SH-SY5Y (cell line): ENCODE results near the gene SDK1.
A peak's percentile ranks its signal among the peaks of the same experiment; 100 is the strongest.

Source experiments
- GATA2 ChIP-seq: IDR thresholded peaks from 2 replicates; pipeline ENCODE4 v1.6.1; 2011; ENCODE audit warnings: mild to moderate bottlenecking, low read depth, low read length
- GATA3 ChIP-seq: IDR thresholded peaks from 2 replicates; pipeline ENCODE4 v1.6.1; 2011; ENCODE audit warnings: low read depth, mild to moderate bottlenecking, low read length, moderate library complexity

The SDK1 gene

GRCh38 chr7:3568516-3568915 lies 267.5 kb downstream of the SDK1 start:
- TF ChIP-seq GATA3, result no peak
- TF ChIP-seq GATA2, result no peak

GRCh38 chr7:3569643-3570042 lies 268.6 kb downstream of the SDK1 start:
- TF ChIP-seq GATA2, result no peak
- no peak for TF ChIP-seq GATA3

DNA sequence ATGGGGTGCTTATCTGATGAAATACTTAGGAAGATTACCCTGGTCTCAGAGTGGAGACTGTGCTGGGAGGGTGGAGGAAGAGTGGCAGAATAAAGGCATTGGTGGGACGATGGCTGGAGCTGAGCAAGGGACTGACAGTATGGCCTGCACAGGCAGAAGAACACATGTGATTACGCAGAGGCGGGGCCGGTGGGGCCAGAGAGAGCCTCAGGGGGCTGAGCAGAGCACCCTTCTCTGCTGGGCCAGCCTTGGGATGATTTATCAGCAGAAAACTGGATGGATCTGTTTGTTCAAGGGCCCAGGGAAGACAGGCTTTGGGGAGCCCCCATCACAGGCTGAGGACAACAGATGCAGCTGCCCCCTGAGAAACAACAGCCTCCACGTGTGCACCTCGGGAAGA lies 272.1 kb downstream of the SDK1 start:
- TF ChIP-seq GATA3 (no peak), GATA2 (no peak)

GRCh38 chr7:3574386-3574785 lies 273.3 kb downstream of the SDK1 start:
- TF ChIP-seq GATA3 (no peak), GATA2 (no peak)

GRCh38 chr7:3575753-3576531 lies 274.9 kb downstream of the SDK1 start:
- TF ChIP-seq GATA3, result no peak
- TF ChIP-seq GATA2, result no peak

DNA sequence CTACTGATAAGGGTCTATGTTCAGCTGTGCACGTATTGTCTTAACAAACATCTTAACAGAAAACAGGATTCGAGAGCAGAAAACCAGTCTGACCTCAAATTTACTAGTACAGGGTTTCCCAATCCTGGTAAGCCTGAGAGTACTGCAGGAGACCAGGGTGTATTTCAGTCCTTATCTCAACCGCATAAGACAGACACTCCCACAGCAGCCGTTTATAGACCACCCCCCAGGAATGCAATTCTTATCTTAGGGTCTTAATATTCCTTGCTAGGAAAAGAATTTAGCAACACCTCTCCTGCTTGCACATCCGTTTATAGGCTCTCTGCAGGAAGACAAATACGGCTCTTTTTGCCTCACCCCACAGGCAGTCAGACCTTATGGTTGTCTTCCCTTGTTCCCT lies 277.3 kb downstream of the SDK1 start:
- TF ChIP-seq GATA3 (no peak), GATA2 (no peak)

- TF ChIP-seq GATA2 (no peak), GATA3 (no peak)
Observed at GRCh38 chr7:3579638-3580219, 278.7 kb downstream of the SDK1 start.

DNA sequence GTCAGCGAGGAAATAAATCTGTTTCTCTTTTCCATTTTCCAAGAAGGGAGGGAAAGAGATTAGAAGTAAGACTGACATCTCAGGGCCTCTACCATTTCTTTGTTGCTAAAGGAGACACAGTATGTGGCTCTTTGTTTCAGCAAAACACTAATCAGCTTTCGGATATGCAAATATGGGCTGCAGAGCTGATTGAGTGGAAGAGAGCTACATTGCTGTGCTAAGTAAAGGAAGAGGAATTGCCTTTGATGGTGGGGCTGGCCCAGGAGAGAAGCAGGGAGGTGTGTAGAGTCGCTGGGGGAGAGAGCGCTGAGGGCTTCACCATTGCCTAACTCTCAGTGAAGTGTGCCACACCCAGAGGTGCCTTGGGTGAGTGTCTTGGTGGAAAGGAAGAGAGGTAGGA lies 284.8 kb downstream of the SDK1 start:
- TF ChIP-seq GATA2, result no peak
- no peak for TF ChIP-seq GATA3

DNA sequence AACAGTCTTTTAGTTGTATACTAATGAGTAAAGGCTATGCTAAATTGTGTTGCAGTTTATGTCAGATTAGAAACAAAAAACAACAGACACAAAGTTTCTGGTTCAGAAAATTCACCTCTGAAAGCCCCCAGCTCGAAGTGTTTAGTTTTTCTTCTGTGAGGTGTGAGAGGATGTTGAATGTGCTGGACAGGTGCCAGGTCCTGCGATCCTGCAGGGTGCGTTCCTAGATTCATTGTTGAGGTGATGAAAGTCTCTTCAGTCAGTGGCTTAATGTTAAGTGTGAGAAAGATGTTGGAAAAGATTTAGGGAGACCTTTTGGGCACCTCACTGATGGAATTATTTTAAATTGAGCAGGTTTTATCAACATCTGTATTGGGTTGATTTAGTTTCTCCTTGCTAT lies 287.3 kb downstream of the SDK1 start:
- TF ChIP-seq GATA2 (no peak), GATA3 (no peak)

DNA sequence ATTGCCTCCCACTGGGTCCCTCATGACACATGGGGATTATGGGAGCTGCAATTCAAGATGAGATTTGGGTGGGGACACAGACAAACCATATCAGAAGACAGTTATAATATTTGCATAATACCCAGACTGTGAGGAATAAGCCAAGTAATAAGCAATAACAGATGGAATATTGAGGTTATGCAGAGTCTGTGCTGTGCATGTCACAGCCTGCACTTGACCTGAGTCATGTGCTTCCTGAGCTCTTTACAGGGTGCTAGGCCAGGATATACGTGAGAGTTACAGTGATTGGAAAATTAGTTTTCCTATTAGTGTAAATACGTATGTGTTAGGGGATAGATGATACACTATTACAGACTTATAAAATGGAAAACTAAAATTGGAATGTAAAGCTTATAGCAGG lies 288.7 kb downstream of the SDK1 start:
- no peak for TF ChIP-seq GATA3
- no peak for TF ChIP-seq GATA2

DNA sequence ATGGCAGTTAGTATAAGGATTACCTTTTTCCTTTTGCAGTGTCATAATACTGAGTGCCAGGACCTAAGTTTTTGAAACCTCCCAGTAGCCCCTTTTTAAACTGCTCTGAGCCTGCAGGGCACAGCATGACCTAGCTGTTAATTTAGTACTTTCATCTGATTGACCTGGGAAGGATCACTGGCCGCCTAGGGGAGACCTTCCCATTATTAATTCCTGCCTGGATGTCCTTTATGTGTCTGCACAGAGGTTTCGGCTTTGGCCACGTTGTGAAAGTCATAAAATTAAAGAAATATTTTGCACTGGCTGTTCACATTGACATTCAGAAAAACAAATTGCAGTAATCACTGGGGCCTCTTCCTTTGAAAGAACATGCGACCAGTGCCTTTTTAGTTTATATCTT lies 290.2 kb downstream of the SDK1 start:
- TF ChIP-seq GATA2, result no peak
- TF ChIP-seq GATA3, result no peak

DNA sequence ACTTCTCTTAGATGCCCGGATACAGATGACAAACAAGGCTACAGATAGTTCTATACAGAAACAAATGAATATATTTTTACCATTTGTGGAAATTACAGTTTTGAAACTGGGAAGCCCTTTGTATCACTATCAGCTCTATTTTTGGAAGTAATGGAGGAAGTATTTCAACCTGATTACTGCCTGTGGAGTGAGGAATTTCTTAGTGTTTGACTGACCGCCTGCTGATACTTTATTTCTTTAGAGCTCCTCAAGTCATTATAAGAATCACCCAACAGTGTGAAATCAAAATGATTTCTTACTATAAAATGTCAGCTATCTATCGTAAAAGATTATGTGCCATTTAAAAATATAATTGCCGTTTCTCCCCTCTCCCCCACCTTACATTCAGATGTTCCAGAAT lies 290.9 kb downstream of the SDK1 start:
- TF ChIP-seq GATA2 (no peak), GATA3 (no peak)

- TF ChIP-seq GATA2, result no peak
- TF ChIP-seq GATA3, result no peak
Observed at GRCh38 chr7:3592401-3593134, 291.5 kb downstream of the SDK1 start.

- TF ChIP-seq GATA3 (no peak), GATA2 (no peak)
Observed at GRCh38 chr7:3594901-3595300, 293.8 kb downstream of the SDK1 start.

- TF ChIP-seq GATA2 (peak; percentile 69; the same call in 1 of the 2 replicates), GATA3 (0 out of 2 replicates have a peak, but pooled peaks have one; percentile 27)
Observed at GRCh38 chr7:3598854-3599253, 297.8 kb downstream of the SDK1 start.
